Smooth muscle cell (in vitro differentiated cells): Measurements from ENCODE around the gene TRIM66. TPM values are rescaled to one million over a fixed set of nuclear protein-coding genes. Genes with fewer than 3 reads are reported as not detected.
A peak's percentile ranks its signal among the peaks of the same experiment; 100 is the strongest.

ENCODE experiments used
- DNase-seq: peaks from one replicate; lab custom pipeline; 2025; ENCODE audit not compliant: unreplicated experiment; lab: John Stamatoyannopoulos, UW
- H2AFZ ChIP-seq: fragments of 200-600 bp; sonication (generic); 2 replicates; pipeline ENCODE4 v1.6.0; 2016; ENCODE audit warnings: antibody characterized with exemption, low read depth, mild to moderate bottlenecking
- H3F3A ChIP-seq: fragments of 200-600 bp; sonication (generic); 2 replicates; pipeline ENCODE4 v1.6.0; 2017; ENCODE audit warnings: antibody characterized with exemption, low read depth
- H3K27ac ChIP-seq: fragments of 200-600 bp; sonication (generic); 2 replicates; pipeline ENCODE4 v1.5.1; 2016; ENCODE audit warnings: low read depth, mild to moderate bottlenecking
- H3K27me3 ChIP-seq: fragments of 200-600 bp; sonication (generic); 2 replicates; pipeline ENCODE4 v1.6.1; 2016; ENCODE audit warnings: low read depth, mild to moderate bottlenecking
- H3K36me3 ChIP-seq: fragments of 200-600 bp; sonication (generic); 2 replicates; pipeline ENCODE4 v1.5.1; 2016; ENCODE audit warnings: low read depth
- H3K4me1 ChIP-seq: fragments of 200-600 bp; sonication (generic); 2 replicates; pipeline ENCODE4 v1.5.1; 2016; ENCODE audit warnings: low read depth
- H3K4me2 ChIP-seq: fragments of 200-600 bp; sonication (generic); 2 replicates; pipeline ENCODE4 v1.6.0; 2016; ENCODE audit warnings: mild to moderate bottlenecking
- H3K4me3 ChIP-seq: fragments of 200-600 bp; sonication (generic); 2 replicates; pipeline ENCODE4 v1.5.1; 2016; ENCODE audit warnings: mild to moderate bottlenecking
- H3K79me2 ChIP-seq: fragments of 200-600 bp; sonication (generic); 2 replicates; pipeline ENCODE4 v1.6.0; 2016; ENCODE audit warnings: low read depth, mild to moderate bottlenecking
- H3K9ac ChIP-seq: fragments of 200-600 bp; sonication (generic); 2 replicates; pipeline ENCODE4 v1.6.0; 2016; ENCODE audit warnings: low read depth
- H3K9me3 ChIP-seq: fragments of 200-600 bp; sonication (generic); replicated peaks from 2 replicates; pipeline ENCODE4 v1.5.1; 2016; ENCODE audit warnings: low read depth
- H4K20me1 ChIP-seq: fragments of 200-600 bp; sonication (generic); 2 replicates; pipeline ENCODE4 v1.6.0; 2016; ENCODE audit warnings: low read depth
- CTCF ChIP-seq: fragments of 200-600 bp; sonication (generic); IDR thresholded peaks from 2 replicates; pipeline ENCODE4 v1.5.1; 2017; ENCODE audit warnings: borderline replicate concordance, mild to moderate bottlenecking, antibody characterized with exemption; ENCODE audit not compliant: insufficient read depth, poor library complexity, severe bottlenecking
- WGBS: methylation state at CpG from one replicate; pipeline ENCODE4 v1.1.7; 2016; ENCODE audit warnings: low lambda C conversion rate; 5-methylcytosine and 5-hydroxymethylcytosine counted together
- polyA plus RNA-seq: library from polyadenylated mRNA; unstranded; fragments of >200 nt; fragmentation: Nextera tagmentation; extraction: Ambion mirVana; gene quantifications from 2 replicates; pipeline ENCODE4 v1.2.1, GENCODE V29; 2016
- total RNA-seq: library from RNA; depleted of rRNA; stranded (reverse); fragments of >200 nt; gene quantifications from 2 replicates; pipeline ENCODE4 v1.2.3, GENCODE V29; 2014

The TRIM66 gene
- total and polyA plus RNA-seq, 2 experiments from 2014 or later: 0.24 to 5.8 TPM

- Histone ChIP-seq H3K9me3 (no peaks in the 10 kb centered on the region), H3K4me3 (no peak overlapping the region), H2AFZ (no peak overlapping the region), H3K79me2 (peaks cover 25% of the 10 kb centered on the region), H3K27me3 (no peaks in the 10 kb centered on the region), H3K9ac (no peak overlapping the region), H4K20me1 (peaks cover 46% of the 10 kb centered on the region), H3F3A (peaks cover 62% of the 10 kb centered on the region), H3K36me3 (no peaks in the 10 kb centered on the region), H3K4me2 (no peak overlapping the region), H3K4me1 (peaks cover 41% of the 10 kb centered on the region), H3K27ac (peak overlapping the region; percentile 88)
- TF ChIP-seq CTCF: no peak
- DNase-seq: no peak
- WGBS: 96% methylated on average over 7 of the region's 7 CpGs
Measured at GRCh38 chr11:8686325-8686724, 3.9 kb upstream of the TRIM66 start.

DNA sequence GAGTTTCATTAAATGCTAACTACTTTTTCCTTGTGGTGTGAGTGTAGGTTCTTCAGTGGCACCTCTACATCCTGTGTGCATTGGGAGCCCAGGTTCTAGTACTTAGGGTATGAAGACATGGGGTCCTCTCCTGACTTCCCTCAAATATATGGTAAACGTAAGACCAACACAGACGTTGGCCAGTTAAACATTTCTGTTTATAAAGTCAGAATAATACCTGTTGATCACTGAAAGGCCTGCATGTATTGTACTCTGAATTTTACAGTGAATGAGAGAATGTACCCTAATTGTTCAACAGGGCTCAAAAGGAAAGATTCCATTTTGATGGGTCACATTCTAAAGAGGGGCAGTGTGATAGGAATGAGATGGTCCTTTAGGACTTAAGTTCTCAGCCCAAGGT is 3.4 kb upstream of the TRIM66 start:
- Histone ChIP-seq H4K20me1 (peaks cover 42% of the 10 kb centered on the region), H3F3A (peaks cover 59% of the 10 kb centered on the region), H3K27me3 (no peaks in the 10 kb centered on the region), H3K4me2 (no peak overlapping the region), H2AFZ (no peak overlapping the region), H3K4me1 (peaks cover 41% of the 10 kb centered on the region), H3K27ac (peak overlapping the region; percentile 88), H3K36me3 (no peaks in the 10 kb centered on the region), H3K4me3 (no peak overlapping the region), H3K79me2 (peaks cover 25% of the 10 kb centered on the region), H3K9me3 (no peaks in the 10 kb centered on the region), H3K9ac (no peak overlapping the region)
- no peak for TF ChIP-seq CTCF
- no peak for DNase-seq
- 90% methylated on average over 2 of the region's 2 CpGs for WGBS

DNA sequence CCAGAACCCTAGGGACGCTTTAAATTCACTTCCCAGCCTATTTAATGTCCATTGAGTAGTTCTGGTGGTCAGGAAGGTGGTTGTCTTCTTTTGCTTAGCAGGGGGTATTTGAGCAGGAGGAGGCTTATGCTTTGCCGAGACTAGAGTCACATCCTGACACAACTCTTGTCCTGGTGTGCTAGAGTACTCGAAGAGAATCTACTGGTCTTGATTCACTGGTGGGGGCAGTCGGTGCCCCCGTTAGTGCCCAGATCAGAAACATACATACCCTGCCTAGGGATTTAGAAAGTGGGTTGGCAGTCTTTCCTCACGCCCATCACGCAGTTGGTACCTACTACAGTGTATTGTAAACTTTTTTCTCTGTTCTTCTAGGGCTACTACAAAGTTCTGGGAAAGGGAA is 2.8 kb upstream of the TRIM66 start:
- H2AFZ ChIP-seq: no peak overlapping the region
- H3K9ac ChIP-seq: no peak overlapping the region
- peaks cover 37% of the 10 kb centered on the region for H4K20me1 ChIP-seq
- peaks cover 41% of the 10 kb centered on the region for H3K4me1 ChIP-seq
- 84% methylated on average over 7 of the region's 7 CpGs for WGBS
- peaks cover 25% of the 10 kb centered on the region for H3K79me2 ChIP-seq
- no peaks in the 10 kb centered on the region for H3K36me3 ChIP-seq
- no peak for DNase-seq
- no peaks in the 10 kb centered on the region for H3K9me3 ChIP-seq
- TF ChIP-seq CTCF: no peak
- peak overlapping the region; percentile 96 for H3K4me2 ChIP-seq
- no peak overlapping the region for H3K4me3 ChIP-seq
- H3F3A ChIP-seq: peaks cover 54% of the 10 kb centered on the region
- H3K27me3 ChIP-seq: no peaks in the 10 kb centered on the region
- H3K27ac ChIP-seq: peak overlapping the region; percentile 88

GRCh38 chr11:8684600-8685290 is 2.3 kb upstream of the TRIM66 start:
- Histone ChIP-seq H3K79me2 (peaks cover 25% of the 10 kb centered on the region), H3K4me2 (peak overlapping the region; percentile 96), H2AFZ (no peak overlapping the region), H4K20me1 (peaks cover 34% of the 10 kb centered on the region), H3K4me3 (peak overlapping the region; percentile 85), H3K9ac (peak overlapping the region; percentile 98), H3F3A (peaks cover 48% of the 10 kb centered on the region), H3K4me1 (peaks cover 37% of the 10 kb centered on the region), H3K36me3 (no peaks in the 10 kb centered on the region), H3K27ac (peak overlapping the region; percentile 88), H3K27me3 (no peaks in the 10 kb centered on the region), H3K9me3 (no peaks in the 10 kb centered on the region)
- WGBS: 90% methylated on average over 6 of the region's 6 CpGs
- TF ChIP-seq CTCF: no peak
- no peak for DNase-seq
